Adrenal gland (tissue), 5 donors: ENCODE results near the gene SORCS3.

ENCODE experiments used
- POLR2A ChIP-seq, 2 donors: fragments of 450-650 bp; IDR thresholded peaks; one replicate each; pipeline ENCODE4 v1.6.1; 2017; ENCODE audit warnings: antibody characterized with exemption in 2 of 2, mild to moderate bottlenecking in 2 of 2, moderate library complexity in 1 of 2
- TF ChIP-seq, protein P1 (sequence below), 6 experiments: fragments of 450-650 bp in 4 of 6; fragments of 200-600 bp in 2 of 6; sonication (generic) in 1 of 6; IDR thresholded peaks; 1 replicate in 5 of 6; 2 replicates in 1 of 6; pipeline versions ENCODE4 v1.5.1 to v1.8.0; 2016 to 2021; ENCODE audit warnings: antibody characterized with exemption in 6 of 6, mild to moderate bottlenecking in 2 of 6, moderate library complexity in 1 of 6
- donor health status: DM: no; HTN: no; CAD: no.

DNA sequence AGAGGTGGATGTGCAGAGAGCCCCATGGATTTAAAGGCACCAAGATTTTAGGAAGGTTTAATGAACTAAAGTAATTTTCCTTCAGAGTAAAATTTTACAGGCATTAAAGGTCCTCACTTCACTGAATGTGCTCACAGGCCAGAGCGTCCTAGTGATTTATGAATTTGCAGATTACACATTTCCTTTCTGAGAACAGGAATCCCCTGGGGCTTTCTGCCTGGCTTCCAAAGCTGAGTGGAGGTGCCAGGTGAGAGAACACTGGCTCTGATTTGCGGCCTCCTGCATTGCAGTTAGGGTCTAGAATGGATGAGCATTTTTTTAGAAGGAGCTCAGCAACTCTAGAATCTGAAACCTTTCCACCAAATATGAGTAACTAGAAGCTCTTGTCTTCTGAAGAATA, 194.3 kb downstream of the SORCS3 start:
- TF ChIP-seq, protein P1, sequence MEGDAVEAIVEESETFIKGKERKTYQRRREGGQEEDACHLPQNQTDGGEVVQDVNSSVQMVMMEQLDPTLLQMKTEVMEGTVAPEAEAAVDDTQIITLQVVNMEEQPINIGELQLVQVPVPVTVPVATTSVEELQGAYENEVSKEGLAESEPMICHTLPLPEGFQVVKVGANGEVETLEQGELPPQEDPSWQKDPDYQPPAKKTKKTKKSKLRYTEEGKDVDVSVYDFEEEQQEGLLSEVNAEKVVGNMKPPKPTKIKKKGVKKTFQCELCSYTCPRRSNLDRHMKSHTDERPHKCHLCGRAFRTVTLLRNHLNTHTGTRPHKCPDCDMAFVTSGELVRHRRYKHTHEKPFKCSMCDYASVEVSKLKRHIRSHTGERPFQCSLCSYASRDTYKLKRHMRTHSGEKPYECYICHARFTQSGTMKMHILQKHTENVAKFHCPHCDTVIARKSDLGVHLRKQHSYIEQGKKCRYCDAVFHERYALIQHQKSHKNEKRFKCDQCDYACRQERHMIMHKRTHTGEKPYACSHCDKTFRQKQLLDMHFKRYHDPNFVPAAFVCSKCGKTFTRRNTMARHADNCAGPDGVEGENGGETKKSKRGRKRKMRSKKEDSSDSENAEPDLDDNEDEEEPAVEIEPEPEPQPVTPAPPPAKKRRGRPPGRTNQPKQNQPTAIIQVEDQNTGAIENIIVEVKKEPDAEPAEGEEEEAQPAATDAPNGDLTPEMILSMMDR (IDR thresholded peaks at IDR 0.05) = no peak
- no peak for TF ChIP-seq POLR2A (IDR thresholded peaks at IDR 0.05)
